Bone marrow (tissue), 2 donors: Measurements from ENCODE around the gene MAP1B.
"Not testable (repeated sequence)": the region's sequence is repeated elsewhere in the genome, so short reads cannot be mapped to it uniquely, and the experiment has no call there.

Experiments
- DNase-seq, 2 donors: peaks; one replicate each; lab custom pipeline; 2025; lab: John Stamatoyannopoulos, UW

MAP1B gene

DNA sequence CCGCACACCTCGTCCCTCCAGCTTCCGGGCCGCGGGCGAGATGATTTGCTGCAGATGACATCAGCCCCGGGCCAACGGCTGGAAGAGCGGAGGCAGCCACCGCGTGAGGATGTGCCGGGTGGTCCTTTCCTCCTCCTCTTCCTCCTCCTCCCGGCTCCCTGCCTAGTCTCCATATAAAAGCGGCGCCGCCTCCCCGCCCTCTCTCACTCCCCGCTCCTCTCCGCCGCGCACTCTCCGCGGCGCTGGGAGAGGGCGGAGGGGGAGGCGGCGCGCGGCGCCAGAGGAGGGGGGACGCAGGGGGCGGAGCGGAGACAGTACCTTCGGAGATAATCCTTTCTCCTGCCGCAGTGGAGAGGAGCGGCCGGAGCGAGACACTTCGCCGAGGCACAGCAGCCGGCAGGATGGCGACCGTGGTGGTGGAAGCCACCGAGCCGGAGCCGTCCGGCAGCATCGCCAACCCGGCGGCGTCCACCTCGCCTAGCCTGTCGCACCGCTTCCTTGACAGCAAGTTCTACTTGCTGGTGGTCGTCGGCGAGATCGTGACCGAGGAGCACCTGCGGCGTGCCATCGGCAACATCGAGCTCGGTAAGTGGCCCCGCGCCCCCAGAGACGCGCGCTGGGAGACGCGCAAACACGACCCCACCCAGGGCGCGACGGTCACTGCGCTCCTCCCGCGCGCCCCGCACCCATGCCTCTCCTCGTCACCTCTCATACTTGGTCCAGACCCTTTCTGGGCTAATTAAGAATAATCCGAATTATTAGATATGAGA, at the start of gene MAP1B:
Gene MAP1B (plus strand): TSS at position 345 of the 770 bp plus-strand sequence. CDS start 57 bp downstream, at position 402.
- no peak for DNase-seq

DNA sequence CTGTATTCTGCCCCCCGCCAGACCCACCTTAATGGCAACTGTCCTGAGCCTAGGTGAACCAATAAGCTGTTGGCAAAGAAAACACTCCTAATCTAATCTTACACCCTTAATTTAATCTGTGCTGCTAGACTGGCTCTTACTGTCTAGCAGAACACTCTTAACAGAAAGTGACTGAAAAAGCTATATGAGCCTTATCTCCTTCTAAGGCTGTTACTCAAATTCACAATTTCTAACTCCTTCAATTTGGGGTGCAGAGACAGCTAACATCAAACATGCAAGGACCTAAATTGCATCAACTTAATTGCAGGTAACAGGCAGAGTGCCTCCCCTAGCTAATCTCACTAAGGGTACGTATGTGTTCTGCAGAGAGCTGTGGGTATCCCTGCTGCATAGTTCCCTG, 49.5 kb upstream of the MAP1B start:
- DNase-seq = no peak

DNA sequence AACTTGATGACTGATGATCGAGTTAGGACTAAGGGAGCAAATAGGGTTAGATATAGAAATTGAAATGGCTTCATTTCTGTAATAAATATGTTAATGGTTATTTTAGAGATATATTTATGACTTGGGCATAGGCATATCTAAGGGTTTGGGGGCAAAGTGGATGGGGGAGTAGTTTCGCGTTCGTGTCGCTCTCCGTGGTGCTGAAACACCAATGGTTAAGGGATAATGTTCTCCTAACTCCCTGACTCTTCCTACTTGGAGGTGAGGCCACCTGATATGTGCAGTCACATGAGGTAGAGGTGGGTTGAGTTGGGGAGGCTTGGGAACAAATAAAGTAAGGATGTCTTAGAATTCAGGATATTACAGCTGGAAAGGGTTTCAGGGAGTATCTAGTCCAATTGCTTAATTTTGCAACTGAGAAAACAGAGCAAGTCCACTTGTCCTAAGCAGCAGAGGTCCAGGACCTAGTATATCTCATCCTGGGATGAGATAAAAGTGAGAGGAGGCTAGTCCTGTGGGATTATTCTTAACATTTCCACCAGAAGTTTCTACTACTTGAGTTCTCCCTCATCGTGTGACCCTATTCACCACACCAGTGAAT, 44.0 kb upstream of the MAP1B start:
- DNase-seq = no peak

DNA sequence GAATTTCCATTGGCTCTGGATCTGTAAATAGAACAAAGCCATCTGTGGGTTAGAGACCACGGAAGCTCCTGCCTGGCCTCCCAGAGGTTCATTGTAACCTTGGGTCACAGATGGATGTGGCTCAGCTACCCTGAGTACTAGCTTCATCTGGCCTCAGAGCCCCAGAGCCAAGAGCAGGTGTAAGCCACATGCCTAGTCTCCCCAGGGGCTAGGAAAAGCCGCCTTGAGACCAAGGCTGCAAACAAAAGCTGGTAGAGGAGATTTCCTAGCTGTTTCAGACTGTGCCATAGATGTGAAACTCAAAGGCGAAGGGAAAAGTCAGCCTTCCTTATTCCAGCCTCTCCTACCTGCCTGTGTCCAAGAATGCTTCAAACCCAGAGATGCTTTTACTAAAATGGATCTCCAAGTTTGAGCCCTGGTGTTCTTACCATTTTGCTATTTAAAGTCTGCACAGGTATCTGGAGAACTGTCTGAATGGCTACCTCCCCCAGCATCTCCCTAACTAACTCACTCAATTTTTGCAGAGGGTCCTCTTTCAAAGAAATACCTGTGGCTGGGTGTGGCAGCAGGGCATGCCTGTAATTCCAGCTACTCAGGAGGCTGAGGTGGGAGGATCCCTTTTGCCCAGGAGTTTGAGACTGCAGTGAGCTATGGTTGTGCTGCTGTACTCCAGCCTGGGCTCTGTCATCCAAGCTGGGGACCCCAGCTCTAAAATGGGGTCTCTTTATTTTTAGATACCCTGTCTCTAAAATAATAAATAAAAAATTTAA, 42.3 kb upstream of the MAP1B start:
- no peak for DNase-seq

DNA sequence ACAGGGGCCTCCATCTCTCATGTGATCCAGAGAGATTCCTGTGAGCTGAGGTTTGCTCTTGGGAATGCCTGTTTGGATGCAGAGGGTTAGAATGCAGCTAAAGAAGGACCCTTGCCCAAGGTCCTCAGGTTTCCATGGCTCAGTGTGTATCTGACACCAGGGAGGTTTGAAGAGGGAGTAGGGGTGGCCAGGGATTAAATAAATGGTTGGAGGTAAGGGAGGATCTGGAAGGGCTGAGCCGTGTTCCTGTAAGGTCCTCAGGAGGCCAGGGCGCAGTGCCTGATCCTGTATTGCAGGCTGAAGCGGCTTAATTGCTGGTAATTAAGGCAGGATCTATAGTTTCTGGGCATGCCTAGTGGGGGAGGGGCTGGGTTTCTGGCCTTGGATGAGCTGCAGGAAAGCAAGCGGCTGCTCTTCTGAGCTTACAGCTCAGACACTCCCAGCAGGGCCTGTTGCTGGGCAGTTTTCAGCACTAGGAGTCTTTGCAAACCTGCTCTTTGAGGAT, 41.5 kb upstream of the MAP1B start:
- no peak for DNase-seq

DNA sequence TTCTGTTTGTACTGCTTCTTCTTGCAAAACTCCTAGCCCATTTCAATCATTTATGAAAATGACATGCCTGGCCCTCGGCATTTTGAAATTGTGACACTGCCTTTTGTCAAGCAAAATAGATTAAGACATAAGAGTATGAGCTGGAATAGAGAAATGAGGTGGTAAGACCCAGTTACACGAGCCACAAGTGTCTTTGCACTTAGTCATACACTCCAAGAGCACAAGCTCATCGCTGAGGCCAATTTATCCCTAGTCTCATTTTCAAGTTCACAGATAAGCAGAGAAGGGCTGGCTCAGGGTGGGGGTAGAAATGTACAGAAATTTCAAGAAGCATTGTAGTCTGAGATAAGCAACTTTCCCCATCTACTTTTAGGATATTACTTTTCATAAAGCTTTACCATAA, 40.6 kb upstream of the MAP1B start:
- DNase-seq = no peak

DNA sequence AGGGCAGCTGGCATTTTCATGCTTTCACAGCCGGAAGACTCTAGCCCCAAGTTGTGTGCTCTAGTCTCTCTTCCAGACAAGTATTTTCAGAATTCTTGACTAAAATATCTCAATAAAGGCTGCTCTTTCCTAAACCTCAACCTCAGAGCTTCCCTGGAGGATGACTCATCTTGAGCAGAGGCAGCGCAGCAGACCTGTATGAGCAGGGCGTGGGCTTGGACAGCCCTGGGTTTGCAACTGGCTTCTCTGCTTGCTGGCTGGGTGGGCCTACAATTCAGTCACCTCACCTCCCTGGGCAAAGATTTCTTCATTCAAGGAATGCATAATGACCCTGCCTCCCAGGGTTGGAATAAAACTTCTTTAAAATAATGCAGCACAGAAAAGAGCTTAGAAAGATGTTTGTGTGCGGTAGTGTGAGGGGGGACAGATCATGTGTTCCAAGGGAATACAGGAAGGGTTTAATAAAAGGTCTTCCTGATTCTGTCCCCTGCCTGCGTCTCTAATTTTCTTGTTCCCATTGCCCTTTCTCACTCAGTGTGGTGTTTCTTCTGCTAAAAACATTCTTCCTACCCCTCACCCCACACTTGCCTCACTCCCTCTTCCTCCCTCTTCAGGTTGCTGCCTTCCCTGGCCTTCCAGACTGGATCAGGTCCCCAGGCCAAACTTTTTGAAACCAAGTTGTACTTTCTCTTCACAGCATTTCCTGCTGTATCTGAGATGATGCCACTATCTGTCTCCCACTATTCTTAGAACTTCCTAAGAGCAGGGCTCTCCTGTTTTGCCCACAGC, 39.4 kb upstream of the MAP1B start:
- DNase-seq = no peak

DNA sequence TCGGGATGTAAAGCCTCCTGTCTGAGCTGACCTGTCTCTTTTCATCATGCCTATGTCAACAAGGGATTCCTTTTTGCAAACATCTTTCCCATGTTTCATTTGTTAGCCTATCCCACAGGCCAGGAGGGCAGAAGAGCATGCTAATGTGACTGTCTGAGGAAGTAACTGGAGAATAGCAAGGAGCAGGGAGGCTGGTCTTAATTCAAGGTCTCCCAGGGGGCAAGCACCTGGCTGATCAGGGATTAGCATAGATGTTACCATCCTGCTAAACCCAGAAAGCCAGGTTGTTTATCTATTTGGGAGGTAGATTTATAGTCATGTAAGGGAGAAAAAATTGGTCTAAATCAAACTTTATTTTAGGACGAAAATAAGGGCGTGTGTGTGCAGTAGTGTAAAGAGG, 36.7 kb upstream of the MAP1B start:
- DNase-seq = no peak

DNA sequence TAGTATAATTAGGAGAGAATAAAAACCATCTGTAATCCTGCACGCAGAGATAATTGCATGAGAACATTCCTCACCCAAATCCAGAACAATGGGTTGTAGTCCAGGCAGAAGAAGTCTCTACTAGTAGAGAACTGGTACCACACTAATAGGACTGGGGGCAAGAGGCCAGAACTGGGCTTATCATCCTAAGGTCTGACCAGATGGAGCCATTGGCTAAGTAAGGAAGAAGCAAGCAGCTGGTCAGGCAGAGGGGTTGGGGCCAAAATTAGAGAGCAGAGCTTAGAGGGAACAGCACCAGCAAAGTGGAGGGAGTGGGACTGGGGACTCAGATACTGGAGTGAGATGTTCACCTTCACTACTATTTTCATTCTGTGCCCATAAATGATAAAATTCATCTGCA, 35.4 kb upstream of the MAP1B start:
- DNase-seq = no peak

DNA sequence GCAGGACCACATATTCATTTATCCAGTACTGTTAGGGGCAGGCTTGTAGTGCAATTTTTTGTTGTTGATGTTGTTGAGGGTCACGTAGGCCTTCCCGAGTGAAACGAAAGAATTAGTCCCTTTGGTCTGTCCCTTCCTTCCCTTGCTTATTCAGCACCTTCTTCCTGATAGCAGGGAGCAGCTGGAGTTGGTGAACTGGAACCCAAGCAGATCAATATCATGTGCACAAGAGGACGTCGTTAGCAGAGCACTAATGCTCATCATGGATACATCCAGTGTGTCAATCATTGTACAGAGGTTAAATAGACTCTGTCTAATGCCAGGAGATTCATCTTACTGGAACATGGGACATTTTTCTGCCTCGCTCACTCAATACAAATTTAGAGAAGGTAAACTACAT, 33.0 kb upstream of the MAP1B start:
- no peak for DNase-seq

DNA sequence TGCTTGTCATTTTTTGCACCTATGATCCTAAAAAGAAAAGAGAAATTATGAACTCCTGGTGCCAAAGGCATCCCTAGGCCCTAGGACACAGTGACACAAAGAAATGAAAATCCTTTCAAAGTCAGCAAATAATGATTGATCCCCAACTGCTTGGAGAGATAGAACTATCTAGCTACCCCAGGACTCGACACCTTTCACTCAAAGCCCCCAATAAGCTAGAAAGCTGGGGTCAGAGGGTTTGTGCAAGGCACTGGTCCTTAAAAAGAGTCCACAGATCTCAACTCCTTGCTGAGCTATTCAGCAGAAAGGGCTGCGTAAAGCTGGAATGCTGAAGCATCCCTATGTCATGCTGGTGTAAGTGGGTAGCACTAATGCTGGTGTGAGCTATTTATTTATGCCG, 31.8 kb upstream of the MAP1B start:
- no peak for DNase-seq

DNA sequence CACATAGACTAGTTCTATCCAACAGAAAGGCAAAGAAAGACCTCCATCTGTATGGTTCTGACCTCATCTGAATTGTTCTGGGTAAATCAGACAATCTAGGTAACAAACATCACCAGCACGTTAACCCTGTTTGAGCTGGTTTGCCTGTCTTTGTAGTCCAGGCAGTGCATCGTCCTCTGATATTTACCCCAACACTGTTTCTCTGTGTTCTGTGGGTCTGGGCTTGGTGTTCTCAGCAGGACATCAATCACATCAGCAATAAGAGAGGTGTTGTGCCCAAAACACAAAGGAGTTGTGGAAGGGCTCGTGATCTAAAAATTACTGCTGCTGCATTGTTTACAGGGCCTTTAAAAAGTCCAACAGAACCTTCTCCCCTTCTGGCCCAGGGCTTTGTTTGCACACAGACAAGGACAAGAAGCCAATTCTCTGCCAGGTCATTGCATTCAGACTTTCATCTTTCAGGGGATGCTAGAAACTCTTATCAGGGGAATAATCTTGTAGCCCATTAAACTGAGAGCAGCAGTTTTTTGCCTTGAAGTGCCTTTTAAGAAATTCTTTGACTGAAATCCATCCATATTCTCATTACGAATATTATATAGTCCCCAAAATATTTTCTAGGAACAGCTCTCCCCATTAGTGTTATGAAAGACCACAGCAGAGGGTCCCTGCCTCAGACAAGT, 30.5 kb upstream of the MAP1B start:
- DNase-seq = no peak

DNA sequence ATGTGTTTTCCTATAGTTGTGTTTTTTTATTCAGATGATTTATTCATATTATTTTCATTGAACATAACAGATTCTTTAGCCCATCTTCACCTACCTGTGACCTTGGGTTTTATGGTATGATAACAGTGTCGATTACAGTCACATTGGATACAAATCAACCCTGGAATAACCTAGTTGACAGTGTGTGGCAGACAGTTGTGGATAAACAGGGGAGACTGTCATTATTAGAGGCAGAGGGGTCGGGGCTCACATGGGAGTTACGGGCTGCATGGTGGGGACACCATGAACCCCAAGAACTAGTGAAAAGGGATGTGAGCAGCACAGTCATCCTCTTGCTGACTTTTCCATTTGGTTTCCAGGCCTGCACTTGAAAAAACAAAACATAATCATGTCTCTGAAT, 29.9 kb upstream of the MAP1B start:
- DNase-seq = no peak

DNA sequence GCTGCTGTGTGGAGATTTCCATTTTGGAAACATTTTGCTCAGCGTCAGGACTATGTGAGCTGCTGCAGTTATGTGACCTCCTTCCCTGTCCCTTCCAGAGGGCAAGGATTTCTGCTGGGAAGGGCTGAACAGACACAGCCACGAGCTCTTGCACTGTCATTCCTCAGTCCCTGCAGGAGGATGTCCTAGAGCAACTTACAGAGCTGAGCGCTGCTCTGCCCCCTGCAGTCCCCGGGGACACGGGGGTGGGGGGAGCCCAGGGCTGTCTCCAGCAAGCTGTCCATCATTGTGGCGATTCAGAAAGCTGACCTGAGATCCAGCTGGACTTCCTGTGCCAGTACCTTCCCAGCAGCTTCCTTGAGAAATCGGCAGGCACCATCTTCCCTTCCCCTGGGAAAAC, 28.0 kb upstream of the MAP1B start:
- no peak for DNase-seq

DNA sequence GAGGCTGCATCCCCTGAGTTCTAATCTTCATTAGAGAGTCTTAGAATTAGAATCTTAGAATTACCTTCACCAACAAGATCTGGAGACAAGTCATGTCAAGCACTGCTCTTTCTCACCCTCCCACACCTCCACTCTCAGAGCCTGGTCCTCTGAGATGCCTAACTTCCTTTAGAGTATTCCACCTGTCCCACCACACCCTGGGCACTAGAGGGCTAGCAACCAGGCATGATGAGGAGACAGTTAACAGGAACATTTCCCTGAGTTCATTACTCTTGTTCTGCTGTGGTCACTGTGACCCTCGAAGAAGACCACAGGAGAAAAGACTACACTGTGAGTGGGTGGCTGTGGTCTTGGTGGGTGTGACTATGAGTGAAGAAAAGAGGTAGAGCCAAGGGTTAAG, 25.2 kb upstream of the MAP1B start:
- no peak for DNase-seq

DNA sequence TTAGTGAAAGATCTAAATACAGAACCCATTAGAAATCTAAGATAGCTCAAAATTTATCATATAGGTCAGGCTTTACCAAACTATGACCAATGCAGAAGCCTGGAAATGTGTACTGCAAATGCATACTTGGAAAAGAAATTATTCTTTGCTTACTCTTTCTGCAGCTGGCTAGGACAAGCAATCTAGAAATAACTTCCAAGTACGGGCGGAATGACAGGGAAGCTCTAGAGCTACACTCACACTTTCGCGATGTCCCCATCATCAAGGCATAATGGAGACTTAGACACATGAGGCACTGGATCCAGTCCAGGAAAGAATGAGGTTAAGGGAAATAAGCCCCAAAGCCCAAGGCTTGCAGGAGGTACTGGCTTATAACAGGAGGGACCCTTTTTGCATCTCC, 22.4 kb upstream of the MAP1B start:
- no peak for DNase-seq

DNA sequence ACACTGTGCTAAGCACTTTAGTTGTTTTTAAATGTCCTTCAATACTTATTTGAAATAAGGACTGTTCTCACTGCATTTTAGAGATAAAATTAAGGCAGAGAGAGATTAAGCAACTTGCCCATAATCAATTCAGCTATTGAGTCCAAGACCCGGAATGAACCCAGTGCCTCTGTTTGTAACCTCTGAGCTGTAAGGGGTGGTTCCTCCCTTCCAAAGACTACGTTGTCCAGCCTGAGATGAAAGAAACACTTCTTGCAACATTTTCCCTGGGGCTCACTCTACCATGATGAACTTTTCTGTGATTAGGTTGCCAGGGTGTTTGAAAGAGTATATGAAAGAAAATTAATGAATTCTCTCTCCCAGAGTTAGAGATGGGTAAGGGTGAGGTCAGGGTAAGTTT, 22.0 kb upstream of the MAP1B start:
- DNase-seq = no peak

DNA sequence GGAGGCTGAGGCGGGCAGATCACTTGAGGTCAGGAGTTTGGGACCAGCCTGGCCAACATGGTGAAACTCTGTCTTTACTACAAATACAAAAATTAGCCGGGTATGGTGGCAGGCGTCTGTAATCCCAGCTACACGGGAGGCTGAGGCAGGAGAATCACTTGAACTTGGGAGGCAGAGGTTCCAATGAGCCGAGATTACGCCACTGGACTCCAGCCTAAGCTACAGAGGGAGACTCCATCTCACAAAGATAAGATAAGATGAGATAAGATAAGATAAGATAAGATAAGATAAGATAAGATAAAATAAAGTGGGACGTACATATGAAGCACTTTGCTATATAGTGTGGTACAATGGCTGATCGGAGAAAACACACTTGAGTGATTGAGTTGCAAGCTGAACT, 17.6 kb upstream of the MAP1B start:
- DNase-seq = not testable (repeated sequence)

DNA sequence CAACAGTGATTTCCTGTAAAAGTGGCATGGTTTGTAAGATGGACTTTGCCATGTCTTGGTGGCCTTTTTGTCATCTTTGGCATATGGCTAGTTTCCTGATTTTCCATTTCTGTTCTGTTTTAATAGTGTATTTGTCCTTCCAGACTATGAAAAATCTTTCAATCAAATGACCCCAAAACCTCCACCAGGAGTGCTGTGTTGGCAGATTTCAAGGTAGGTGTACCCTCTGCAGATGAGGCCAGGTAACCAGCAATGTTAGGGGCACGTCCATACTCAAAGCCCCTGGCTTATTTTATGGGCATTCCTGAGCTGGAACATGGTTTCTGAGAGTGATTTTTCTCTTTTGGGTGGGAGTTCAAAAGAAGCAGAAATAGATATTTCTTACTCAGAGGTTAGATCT, 15.2 kb upstream of the MAP1B start:
- no peak for DNase-seq

DNA sequence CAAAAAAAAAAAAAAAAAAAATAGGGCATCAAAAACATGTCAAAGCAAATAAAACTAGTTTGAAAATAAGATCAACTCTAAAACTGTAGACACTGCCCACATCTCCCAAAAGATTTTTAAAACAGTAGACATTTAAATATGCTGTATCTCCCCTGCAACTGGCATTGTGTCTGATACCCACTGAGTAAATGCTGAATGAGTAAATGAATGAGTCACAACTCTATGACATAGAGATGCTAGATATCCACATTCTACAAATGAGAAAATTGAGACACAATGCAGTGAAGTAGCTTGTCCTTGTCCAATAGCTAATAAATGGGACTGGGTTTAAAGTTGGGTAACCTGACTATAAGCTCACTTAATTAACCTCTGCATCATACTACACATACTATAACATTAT, 14.1 kb upstream of the MAP1B start:
- no peak for DNase-seq

DNA sequence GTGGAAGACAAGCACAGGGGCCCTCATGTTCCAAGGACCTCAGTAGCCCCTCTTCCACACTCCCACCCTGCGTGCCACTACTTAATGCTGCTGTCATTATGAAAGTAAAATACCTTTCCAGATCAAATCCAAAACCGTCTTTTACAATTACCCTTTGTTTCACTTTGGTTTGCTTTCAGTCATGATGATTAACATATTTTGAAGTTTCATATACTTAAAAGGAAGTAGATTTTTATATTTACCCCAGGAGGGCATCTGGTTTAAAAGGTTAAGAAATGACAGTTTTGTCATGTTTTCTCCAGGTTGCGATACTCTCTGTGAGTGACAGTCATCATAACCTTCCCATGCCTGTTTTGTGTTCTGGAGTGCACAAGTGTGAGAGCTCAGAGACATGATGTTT, 13.5 kb upstream of the MAP1B start:
- no peak for DNase-seq
